ENCODE results near the gene RBM34. TPM values are rescaled to one million over a fixed set of nuclear protein-coding genes. Genes with fewer than 3 reads are reported as not detected.
"Not testable (repeated sequence)": the region's sequence is repeated elsewhere in the genome, so short reads cannot be mapped to it uniquely, and the experiment has no call there.

RBM34 gene
- total and polyA plus RNA-seq, 10 of the 15 experiments (the other 5 are each of a cell fraction or from before 2014, with no cell fraction given), result 46.4 to 132 (median 109) TPM

DNA sequence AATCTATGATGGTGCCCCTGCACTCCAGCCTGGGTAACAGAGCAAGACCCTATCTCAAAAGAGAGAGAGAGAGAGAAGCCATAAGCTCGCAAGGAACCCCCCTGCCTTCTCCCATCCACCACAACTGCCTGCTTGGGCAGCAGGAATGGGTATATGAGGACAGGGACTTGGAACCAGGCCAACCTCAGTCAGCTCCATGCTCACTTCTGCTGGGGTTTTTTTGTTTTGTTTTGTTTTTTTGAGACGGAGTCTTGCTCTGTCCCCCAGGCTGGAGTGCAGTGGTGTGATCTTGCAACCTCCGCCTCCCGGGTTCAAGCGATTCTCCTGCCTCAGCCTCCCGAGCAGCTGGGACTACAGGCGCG is 69.0 kb downstream of the RBM34 start:
- H3K79me2 ChIP-seq (ENCODE audit: control insufficient read depth, insufficient read depth, low read length); H3K36me3 ChIP-seq (ENCODE audit: control insufficient read depth in 2 of 2, insufficient read depth in 2 of 2, low read length in 1 of 2); H3K4me3 ChIP-seq; H2AFZ ChIP-seq (ENCODE audit: control insufficient read depth, low read depth, low read length); intact Hi-C loops (cut with micrococcal nuclease; ENCODE audit: unreplicated experiment); H3K27ac ChIP-seq (ENCODE audit: control insufficient read depth, insufficient read depth); FAIRE-seq; POLR2A ChIA-PET; H3K9me3 ChIP-seq (replicated peaks; ENCODE audit: control insufficient read depth, insufficient read depth, low read length); H3K27me3 ChIP-seq (replicated peaks in 1 of 2; ENCODE audit: control insufficient read depth in 2 of 2, insufficient read depth in 2 of 2, low read length in 1 of 2); H3K4me2 ChIP-seq (ENCODE audit: control insufficient read depth, insufficient read depth); H3K4me1 ChIP-seq (ENCODE audit: control insufficient read depth, insufficient read depth, low read length); DNase-seq (ENCODE audit: low read depth, low spot score); H3K9ac ChIP-seq (ENCODE audit: control insufficient read depth, insufficient read depth, low read length); ATAC-seq; BruUV-seq (replicated peaks); H4K20me1 ChIP-seq (ENCODE audit: control insufficient read depth, insufficient read depth): not testable (repeated sequence)
- RAD21 ChIA-PET (ENCODE audit: unreplicated experiment), result interaction anchor here (0.7 kb wide), 1 partner anchor 408 kb away, joined by 4 read pairs; no protein-coding TSS in a partner anchor
- CTCF ChIA-PET, result interaction anchor here (1.0 to 2.1 kb wide), 5 partner anchors 9 to 605 kb away, joined by 3 to 7 read pairs (median 5); no protein-coding TSS in a partner anchor
- in situ Hi-C loops (cut with MboI), result loop anchor here (10.0 to 25.0 kb wide), 2 partner anchors 693 to 980 kb away; no protein-coding TSS in a partner anchor
- WGBS (ENCODE audit: insufficient coverage, insufficient replicate concordance, low lambda C conversion rate, missing lambda C conversion rate), result 100% methylated on average over 8 of the region's 8 CpGs
- SMC1A ChIA-PET (ENCODE audit: uncharacterized antibody, unreplicated experiment), result interaction anchor here (0.6 to 2.0 kb wide), 6 partner anchors 103 to 605 kb away, joined by 3 to 10 read pairs (median 4); no protein-coding TSS in a partner anchor

GRCh38 chr1:235091319-235092044 is 69.6 kb downstream of the RBM34 start:
- WGBS (ENCODE audit: insufficient coverage, insufficient replicate concordance, low lambda C conversion rate, missing lambda C conversion rate), result 71% methylated on average over 20 of the region's 20 CpGs
- CTCF ChIA-PET, result interaction anchor here (1.0 to 2.1 kb wide), 6 partner anchors 8 to 604 kb away, joined by 3 to 7 read pairs (median 5); no protein-coding TSS in a partner anchor

More at GRCh38 chr1:235091319-235092044, 69.6 kb downstream of the RBM34 start:
- FAIRE-seq; H3K79me2 ChIP-seq (ENCODE audit: control insufficient read depth, insufficient read depth, low read length); H2AFZ ChIP-seq (ENCODE audit: control insufficient read depth, low read depth, low read length); H3K4me2 ChIP-seq (ENCODE audit: control insufficient read depth, insufficient read depth); H3K36me3 ChIP-seq (ENCODE audit: control insufficient read depth in 2 of 2, insufficient read depth in 2 of 2, low read length in 1 of 2); H3K9ac ChIP-seq (ENCODE audit: control insufficient read depth, insufficient read depth, low read length); H3K4me1 ChIP-seq (ENCODE audit: control insufficient read depth, insufficient read depth, low read length); H3K27ac ChIP-seq (ENCODE audit: control insufficient read depth, insufficient read depth); DNase-seq (ENCODE audit: low read depth, low spot score); ATAC-seq; RAD21 ChIA-PET (ENCODE audit: unreplicated experiment); H3K27me3 ChIP-seq (replicated peaks in 1 of 2; ENCODE audit: control insufficient read depth in 2 of 2, insufficient read depth in 2 of 2, low read length in 1 of 2); H3K4me3 ChIP-seq; BruUV-seq (replicated peaks); H3K9me3 ChIP-seq (replicated peaks; ENCODE audit: control insufficient read depth, insufficient read depth, low read length); intact Hi-C loops (cut with micrococcal nuclease; ENCODE audit: unreplicated experiment); POLR2A ChIA-PET; H4K20me1 ChIP-seq (ENCODE audit: control insufficient read depth, insufficient read depth): not testable (repeated sequence)
- in situ Hi-C loops (cut with MboI), result loop anchor here (10.0 to 25.0 kb wide), 2 partner anchors 693 to 979 kb away; no protein-coding TSS in a partner anchor
- SMC1A ChIA-PET (ENCODE audit: uncharacterized antibody, unreplicated experiment), result interaction anchor here (0.6 to 2.0 kb wide), 8 partner anchors 14 to 605 kb away, joined by 3 to 10 read pairs (median 4); no protein-coding TSS in a partner anchor

Data from GM12878 (cell line).